Left ventricle myocardium inferior (tissue), 1 donor: Measurements from ENCODE around the gene ORC2. TPM values are rescaled to one million over a fixed set of nuclear protein-coding genes. Genes with fewer than 3 reads are reported as not detected.
"Not testable (repeated sequence)": the region's sequence is repeated elsewhere in the genome, so short reads cannot be mapped to it uniquely, and the experiment has no call there.

Experiments used
- DNase-seq: peaks from one replicate; pipeline ENCODE4 v3.0.0-alpha.2; 2020
- H3K27ac ChIP-seq: fragments of 200-600 bp; replicated peaks from 2 replicates; pipeline ENCODE4 v1.8.0; 2021
- H3K27me3 ChIP-seq: fragments of 200-600 bp; 2 replicates; pipeline ENCODE4 v1.8.0; 2021; ENCODE audit warnings: low read depth
- H3K36me3 ChIP-seq: fragments of 200-600 bp; 2 replicates; pipeline ENCODE4 v1.8.0; 2021
- H3K4me1 ChIP-seq: fragments of 200-600 bp; 2 replicates; pipeline ENCODE4 v1.8.0; 2021
- H3K4me3 ChIP-seq: fragments of 200-600 bp; 2 replicates; pipeline ENCODE4 v1.8.0; 2021; ENCODE audit warnings: mild to moderate bottlenecking, moderate library complexity
- H3K9me3 ChIP-seq: fragments of 200-600 bp; replicated peaks from 2 replicates; pipeline ENCODE4 v1.8.0; 2021
- intact Hi-C: fragments of 100-400 bp; cut with micrococcal nuclease; formaldehyde crosslinking; loops from one replicate; pipeline ENCODE4 v1.11.0; 2022
- total RNA-seq: library from RNA; stranded (reverse); fragmentation: NEBNext Ultra II Directional; extraction: Animal tissue kit (Norgen Biotek cat#: 25700); gene quantifications from one replicate; pipeline ENCODE4 v1.2.1, GENCODE V29; 2021
- TF ChIP-seq, protein P1 (sequence below): fragments of 200-600 bp; IDR thresholded peaks from 2 replicates; pipeline ENCODE4 v1.8.0; 2021; ENCODE audit warnings: antibody characterized with exemption, mild to moderate bottlenecking, borderline replicate concordance
- donor health status: DM: no; HTN: yes; CAD: no; lungs with severe emphysema.

The ORC2 gene
- total RNA-seq, 1 donor from 2014 or later, result 24.5 TPM

DNA sequence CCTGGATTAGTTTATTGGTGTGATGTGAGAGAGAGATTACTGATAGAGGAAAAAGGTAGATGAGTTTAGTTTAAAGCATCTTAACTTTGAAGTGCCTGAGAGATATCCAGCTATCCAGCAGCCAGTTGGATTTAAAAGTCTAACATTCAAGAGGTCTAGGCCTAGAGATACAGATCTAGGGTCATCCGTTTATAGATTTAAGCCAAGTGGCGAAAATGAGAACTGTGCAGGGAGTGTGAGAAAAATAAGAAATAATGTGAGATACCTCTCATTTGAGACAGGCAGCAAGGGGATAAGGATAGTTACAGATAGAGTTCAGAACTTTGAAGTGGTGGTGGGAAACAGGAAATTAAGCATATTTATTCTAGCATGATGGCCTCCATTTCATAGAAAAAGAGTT lies 5.3 kb upstream of the ORC2 start:
- H3K27me3 ChIP-seq, result no peaks in the 10 kb centered on the region
- no peak overlapping the region for H3K4me3 ChIP-seq
- H3K4me1 ChIP-seq, result peaks cover 38% of the 10 kb centered on the region
- H3K27ac ChIP-seq, result no peak overlapping the region
- TF ChIP-seq, protein P1, sequence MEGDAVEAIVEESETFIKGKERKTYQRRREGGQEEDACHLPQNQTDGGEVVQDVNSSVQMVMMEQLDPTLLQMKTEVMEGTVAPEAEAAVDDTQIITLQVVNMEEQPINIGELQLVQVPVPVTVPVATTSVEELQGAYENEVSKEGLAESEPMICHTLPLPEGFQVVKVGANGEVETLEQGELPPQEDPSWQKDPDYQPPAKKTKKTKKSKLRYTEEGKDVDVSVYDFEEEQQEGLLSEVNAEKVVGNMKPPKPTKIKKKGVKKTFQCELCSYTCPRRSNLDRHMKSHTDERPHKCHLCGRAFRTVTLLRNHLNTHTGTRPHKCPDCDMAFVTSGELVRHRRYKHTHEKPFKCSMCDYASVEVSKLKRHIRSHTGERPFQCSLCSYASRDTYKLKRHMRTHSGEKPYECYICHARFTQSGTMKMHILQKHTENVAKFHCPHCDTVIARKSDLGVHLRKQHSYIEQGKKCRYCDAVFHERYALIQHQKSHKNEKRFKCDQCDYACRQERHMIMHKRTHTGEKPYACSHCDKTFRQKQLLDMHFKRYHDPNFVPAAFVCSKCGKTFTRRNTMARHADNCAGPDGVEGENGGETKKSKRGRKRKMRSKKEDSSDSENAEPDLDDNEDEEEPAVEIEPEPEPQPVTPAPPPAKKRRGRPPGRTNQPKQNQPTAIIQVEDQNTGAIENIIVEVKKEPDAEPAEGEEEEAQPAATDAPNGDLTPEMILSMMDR, result no peak
- H3K36me3 ChIP-seq, result no peaks in the 10 kb centered on the region
- H3K9me3 ChIP-seq, result no peaks in the 10 kb centered on the region
- intact Hi-C loops, result no loop called here
- no peak for DNase-seq

DNA sequence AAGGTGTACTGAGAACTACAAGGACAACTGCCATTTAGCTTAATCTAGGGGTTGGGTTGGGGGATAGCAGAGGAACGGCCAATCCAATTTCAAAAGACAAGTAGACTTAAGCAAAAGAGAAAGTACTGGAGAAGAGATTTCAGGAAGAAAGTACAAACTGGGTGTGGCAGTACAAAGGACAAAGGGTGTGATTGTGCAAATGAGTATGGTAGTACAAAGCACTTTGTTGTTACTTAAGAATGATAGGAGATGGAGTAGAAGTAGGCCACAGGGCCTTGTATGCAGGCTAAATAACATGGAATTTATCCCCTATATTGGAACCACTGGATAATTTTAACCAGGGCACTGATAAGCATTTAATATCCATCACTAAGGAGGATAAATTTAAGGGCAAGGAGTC lies 4.7 kb upstream of the ORC2 start:
- Histone ChIP-seq H3K9me3 (no peaks in the 10 kb centered on the region), H3K27me3 (no peaks in the 10 kb centered on the region), H3K4me1 (peaks cover 41% of the 10 kb centered on the region), H3K4me3 (no peak overlapping the region), H3K27ac (no peak overlapping the region), H3K36me3 (no peaks in the 10 kb centered on the region)
- intact Hi-C loops, result no loop called here
- DNase-seq, result no peak
- TF ChIP-seq, protein P1, result no peak

DNA sequence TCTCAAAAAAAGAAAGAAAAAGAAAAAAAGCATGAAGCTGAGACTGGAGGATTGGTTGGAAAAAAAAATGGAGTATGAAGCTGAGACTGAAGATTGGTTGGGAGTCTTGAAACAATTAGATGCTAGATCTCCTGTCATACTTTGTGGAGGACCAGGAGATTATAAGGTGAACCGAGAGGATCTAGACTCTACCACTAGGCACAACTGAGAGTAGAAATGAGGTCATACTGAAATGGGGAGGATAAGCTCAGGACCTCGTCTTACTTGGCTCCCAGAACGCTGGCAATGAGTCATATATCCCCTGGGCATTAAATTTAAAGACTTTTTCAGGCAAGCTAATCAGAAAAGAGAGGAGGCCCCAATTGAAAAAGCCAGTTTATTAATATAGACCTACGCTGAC lies 3.3 kb upstream of the ORC2 start:
- no peaks in the 10 kb centered on the region for H3K36me3 ChIP-seq
- no peaks in the 10 kb centered on the region for H3K9me3 ChIP-seq
- no peaks in the 10 kb centered on the region for H3K27me3 ChIP-seq
- TF ChIP-seq, protein P1, result no peak
- peaks cover 55% of the 10 kb centered on the region for H3K4me1 ChIP-seq
- DNase-seq, result no peak
- H3K27ac ChIP-seq, result no peak overlapping the region
- intact Hi-C loops, result no loop called here
- H3K4me3 ChIP-seq, result no peak overlapping the region

DNA sequence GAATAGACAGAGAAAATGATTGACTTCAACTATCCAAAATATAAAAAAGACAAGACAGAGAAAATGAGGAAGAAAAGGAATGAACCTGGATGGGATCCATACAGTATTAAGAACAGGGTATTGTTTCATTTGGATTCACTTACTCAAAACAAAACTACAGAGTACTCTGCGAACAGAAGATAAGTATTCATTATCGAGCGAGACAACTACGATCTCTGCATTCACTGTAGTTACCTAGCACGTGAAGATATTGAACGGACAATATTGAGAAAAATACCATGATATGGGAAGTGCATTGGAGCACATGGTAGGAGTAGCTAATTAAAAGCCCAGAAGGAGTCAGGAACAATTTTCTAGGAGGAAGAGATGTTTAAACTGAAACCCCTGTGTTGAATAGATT lies 1.0 kb upstream of the ORC2 start:
- Histone ChIP-seq H3K4me1 (peaks cover 72% of the 10 kb centered on the region), H3K9me3 (no peaks in the 10 kb centered on the region), H3K27ac (no peak overlapping the region), H3K36me3 (no peaks in the 10 kb centered on the region), H3K4me3 (peak overlapping the region; percentile 89), H3K27me3 (no peaks in the 10 kb centered on the region)
- intact Hi-C loops, result no loop called here
- DNase-seq, result no peak
- TF ChIP-seq, protein P1, result no peak

DNA sequence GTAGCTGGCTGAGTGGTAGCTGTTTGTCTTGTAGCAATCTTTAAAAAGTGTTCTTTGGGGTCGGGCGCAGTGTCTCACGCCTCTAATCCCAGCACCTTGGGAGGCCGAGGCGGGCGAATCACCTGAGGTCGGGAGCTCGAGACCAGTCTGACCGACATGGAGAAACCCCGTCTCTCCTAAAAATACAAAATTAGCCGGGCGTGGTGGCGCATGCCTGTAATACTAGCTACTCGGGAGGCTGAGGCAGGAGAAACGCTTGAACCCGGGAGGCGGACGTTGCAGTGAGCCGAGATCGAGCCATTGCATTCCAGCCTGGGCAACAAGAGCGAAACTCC lies 425 bp upstream of the ORC2 start:
- peak; percentile 20 for DNase-seq
- intact Hi-C loops, H3K9me3 ChIP-seq, H3K27me3 ChIP-seq, H3K36me3 ChIP-seq: not testable (repeated sequence)
- Histone ChIP-seq H3K4me1 (peaks cover 78% of the 10 kb centered on the region), H3K27ac (peak overlapping the region; percentile 95), H3K4me3 (peak overlapping the region; percentile 89)

DNA sequence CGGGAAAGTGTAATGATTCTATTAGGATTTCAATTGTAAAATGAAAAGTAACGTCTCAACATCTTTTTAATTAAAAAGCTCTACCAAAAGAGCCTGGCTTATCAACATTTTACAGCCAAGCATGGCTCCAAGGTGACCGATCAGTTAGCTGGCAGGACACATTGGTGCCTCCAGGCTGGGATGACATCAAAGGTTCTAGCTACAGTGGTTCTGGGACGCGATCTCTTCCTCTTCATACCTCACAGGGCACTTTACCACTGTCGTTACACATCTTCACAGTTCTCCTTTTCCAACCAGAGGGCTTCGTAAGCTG lies 693 bp downstream of the ORC2 start:
- DNase-seq, result no peak
- intact Hi-C loops, result no loop called here
- H3K4me3 ChIP-seq, result peak overlapping the region; percentile 89
- H3K36me3 ChIP-seq, result peaks cover 8% of the 10 kb centered on the region
- peaks cover 74% of the 10 kb centered on the region for H3K4me1 ChIP-seq
- H3K9me3 ChIP-seq, result no peaks in the 10 kb centered on the region
- H3K27ac ChIP-seq, result peak overlapping the region; percentile 95
- no peaks in the 10 kb centered on the region for H3K27me3 ChIP-seq
- TF ChIP-seq, protein P1, result no peak
